ENCODE data around the gene PRPF4.

DNA sequence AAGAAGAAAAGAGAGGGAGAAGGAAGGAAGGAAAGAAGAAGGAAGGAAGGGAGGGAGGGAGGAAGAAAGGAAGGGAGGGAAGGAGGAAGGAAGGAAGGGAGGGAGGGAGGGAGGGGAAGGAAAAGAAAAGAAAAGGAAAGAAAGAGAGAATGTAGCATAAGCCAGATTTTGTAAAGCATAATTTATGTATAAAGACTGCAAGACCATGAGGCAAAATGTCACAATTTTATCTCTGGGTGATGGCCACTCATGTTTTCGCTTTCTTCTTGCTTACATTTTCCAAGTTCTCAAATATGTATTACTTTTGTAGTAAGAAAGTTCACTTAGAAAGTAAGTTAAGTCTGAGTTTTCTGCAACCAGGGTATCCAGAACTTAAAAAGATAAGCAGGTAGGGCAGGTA lies 31.1 kb downstream of the PRPF4 start:
- TF ChIP-seq, protein P1, sequence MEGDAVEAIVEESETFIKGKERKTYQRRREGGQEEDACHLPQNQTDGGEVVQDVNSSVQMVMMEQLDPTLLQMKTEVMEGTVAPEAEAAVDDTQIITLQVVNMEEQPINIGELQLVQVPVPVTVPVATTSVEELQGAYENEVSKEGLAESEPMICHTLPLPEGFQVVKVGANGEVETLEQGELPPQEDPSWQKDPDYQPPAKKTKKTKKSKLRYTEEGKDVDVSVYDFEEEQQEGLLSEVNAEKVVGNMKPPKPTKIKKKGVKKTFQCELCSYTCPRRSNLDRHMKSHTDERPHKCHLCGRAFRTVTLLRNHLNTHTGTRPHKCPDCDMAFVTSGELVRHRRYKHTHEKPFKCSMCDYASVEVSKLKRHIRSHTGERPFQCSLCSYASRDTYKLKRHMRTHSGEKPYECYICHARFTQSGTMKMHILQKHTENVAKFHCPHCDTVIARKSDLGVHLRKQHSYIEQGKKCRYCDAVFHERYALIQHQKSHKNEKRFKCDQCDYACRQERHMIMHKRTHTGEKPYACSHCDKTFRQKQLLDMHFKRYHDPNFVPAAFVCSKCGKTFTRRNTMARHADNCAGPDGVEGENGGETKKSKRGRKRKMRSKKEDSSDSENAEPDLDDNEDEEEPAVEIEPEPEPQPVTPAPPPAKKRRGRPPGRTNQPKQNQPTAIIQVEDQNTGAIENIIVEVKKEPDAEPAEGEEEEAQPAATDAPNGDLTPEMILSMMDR (IDR thresholded peaks at IDR 0.05; ENCODE audit: low read depth, low read length, missing input control): no peak
- no peak for TF ChIP-seq EGR1 (IDR thresholded peaks at IDR 0.05; ENCODE audit: low read depth in 2 of 2)
- TF ChIP-seq RXRA (IDR thresholded peaks at IDR 0.05): no peak
- TF ChIP-seq, protein P2, sequence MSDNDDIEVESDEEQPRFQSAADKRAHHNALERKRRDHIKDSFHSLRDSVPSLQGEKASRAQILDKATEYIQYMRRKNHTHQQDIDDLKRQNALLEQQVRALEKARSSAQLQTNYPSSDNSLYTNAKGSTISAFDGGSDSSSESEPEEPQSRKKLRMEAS (IDR thresholded peaks at IDR 0.05): no peak
- TF ChIP-seq TAF1 (conservative IDR thresholded peaks at IDR 0.05): no peak
- TF ChIP-seq RAD21 (IDR thresholded peaks at IDR 0.05): no peak
- TF ChIP-seq, protein P3, sequence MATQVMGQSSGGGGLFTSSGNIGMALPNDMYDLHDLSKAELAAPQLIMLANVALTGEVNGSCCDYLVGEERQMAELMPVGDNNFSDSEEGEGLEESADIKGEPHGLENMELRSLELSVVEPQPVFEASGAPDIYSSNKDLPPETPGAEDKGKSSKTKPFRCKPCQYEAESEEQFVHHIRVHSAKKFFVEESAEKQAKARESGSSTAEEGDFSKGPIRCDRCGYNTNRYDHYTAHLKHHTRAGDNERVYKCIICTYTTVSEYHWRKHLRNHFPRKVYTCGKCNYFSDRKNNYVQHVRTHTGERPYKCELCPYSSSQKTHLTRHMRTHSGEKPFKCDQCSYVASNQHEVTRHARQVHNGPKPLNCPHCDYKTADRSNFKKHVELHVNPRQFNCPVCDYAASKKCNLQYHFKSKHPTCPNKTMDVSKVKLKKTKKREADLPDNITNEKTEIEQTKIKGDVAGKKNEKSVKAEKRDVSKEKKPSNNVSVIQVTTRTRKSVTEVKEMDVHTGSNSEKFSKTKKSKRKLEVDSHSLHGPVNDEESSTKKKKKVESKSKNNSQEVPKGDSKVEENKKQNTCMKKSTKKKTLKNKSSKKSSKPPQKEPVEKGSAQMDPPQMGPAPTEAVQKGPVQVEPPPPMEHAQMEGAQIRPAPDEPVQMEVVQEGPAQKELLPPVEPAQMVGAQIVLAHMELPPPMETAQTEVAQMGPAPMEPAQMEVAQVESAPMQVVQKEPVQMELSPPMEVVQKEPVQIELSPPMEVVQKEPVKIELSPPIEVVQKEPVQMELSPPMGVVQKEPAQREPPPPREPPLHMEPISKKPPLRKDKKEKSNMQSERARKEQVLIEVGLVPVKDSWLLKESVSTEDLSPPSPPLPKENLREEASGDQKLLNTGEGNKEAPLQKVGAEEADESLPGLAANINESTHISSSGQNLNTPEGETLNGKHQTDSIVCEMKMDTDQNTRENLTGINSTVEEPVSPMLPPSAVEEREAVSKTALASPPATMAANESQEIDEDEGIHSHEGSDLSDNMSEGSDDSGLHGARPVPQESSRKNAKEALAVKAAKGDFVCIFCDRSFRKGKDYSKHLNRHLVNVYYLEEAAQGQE (IDR thresholded peaks at IDR 0.05): no peak
- no peak for TF ChIP-seq HNF4A (conservative IDR thresholded peaks at IDR 0.05)
- TF ChIP-seq, protein P4, sequence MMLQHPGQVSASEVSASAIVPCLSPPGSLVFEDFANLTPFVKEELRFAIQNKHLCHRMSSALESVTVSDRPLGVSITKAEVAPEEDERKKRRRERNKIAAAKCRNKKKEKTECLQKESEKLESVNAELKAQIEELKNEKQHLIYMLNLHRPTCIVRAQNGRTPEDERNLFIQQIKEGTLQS (IDR thresholded peaks at IDR 0.05): no peak
- no peak for TF ChIP-seq SP1 (IDR thresholded peaks at IDR 0.05)
- no peak for TF ChIP-seq YY1 (IDR thresholded peaks at IDR 0.05)
- TF ChIP-seq, protein P5, sequence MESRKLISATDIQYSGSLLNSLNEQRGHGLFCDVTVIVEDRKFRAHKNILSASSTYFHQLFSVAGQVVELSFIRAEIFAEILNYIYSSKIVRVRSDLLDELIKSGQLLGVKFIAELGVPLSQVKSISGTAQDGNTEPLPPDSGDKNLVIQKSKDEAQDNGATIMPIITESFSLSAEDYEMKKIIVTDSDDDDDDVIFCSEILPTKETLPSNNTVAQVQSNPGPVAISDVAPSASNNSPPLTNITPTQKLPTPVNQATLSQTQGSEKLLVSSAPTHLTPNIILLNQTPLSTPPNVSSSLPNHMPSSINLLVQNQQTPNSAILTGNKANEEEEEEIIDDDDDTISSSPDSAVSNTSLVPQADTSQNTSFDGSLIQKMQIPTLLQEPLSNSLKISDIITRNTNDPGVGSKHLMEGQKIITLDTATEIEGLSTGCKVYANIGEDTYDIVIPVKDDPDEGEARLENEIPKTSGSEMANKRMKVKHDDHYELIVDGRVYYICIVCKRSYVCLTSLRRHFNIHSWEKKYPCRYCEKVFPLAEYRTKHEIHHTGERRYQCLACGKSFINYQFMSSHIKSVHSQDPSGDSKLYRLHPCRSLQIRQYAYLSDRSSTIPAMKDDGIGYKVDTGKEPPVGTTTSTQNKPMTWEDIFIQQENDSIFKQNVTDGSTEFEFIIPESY (IDR thresholded peaks at IDR 0.05): no peak
- TF ChIP-seq GABPA (IDR thresholded peaks at IDR 0.05 in 1 of 2, conservative IDR thresholded peaks at IDR 0.05 in 1 of 2): no peak
- TF ChIP-seq JUND (IDR thresholded peaks at IDR 0.05): no peak
